ENCODE results near the gene MRPL43. TPM values are rescaled to one million over a fixed set of nuclear protein-coding genes. Genes with fewer than 3 reads are reported as not detected.

Gene MRPL43
- total RNA-seq, 1 experiment from 2014 or later, result 136 TPM

- no peak for ATAC-seq
- Histone ChIP-seq H4K20me1 (ENCODE audit: insufficient read depth) (no peaks in the 10 kb centered on the region), H3K36me3 (ENCODE audit: control insufficient read depth in 1 of 2, insufficient read depth in 2 of 2, low read length in 2 of 2) (peaks cover 14 to 23% of the 10 kb centered on the region in 2 experiments; a peak in 3 of 4 replicates), H3K9me2 (ENCODE audit: insufficient read depth) (no peaks in the 10 kb centered on the region), H3K27me3 (ENCODE audit: insufficient read depth, low read length) (no peaks in the 10 kb centered on the region), H3K27ac (ENCODE audit: low read depth, low read length) (no peak overlapping the region), H3K9ac (ENCODE audit: low read length) (no peak overlapping the region), H2AFZ (ENCODE audit: low read depth, low read length, poor library complexity, severe bottlenecking) (no peak overlapping the region), H3K4me1 (ENCODE audit: control insufficient read depth in 1 of 2, insufficient read depth in 2 of 2, low read length in 2 of 2) (peaks cover 10 to 28% of the 10 kb centered on the region in 2 experiments; a peak in 3 of 4 replicates), H3K4me2 (ENCODE audit: low read length) (no peak overlapping the region), H3K79me2 (ENCODE audit: insufficient read depth, low read length) (peaks cover 44% of the 10 kb centered on the region), H3K4me3 (replicated peaks in 1 of 2; ENCODE audit: low read depth in 1 of 2, low read length in 2 of 2) (no peak overlapping the region), H3K9me3 (ENCODE audit: control insufficient read depth in 1 of 2, insufficient read depth in 1 of 2, low read depth in 1 of 2, low read length in 2 of 2) (no peaks in the 10 kb centered on the region)
- ChIA-PET CTCF (no interaction called here), POLR2A (no interaction called here), RAD21 (ENCODE audit: low non-redundant PET in 1 of 2, low total read pairs in 2 of 2, uncharacterized antibody in 2 of 2, unreplicated experiment in 2 of 2) (no interaction called here)
- no peak for TF ChIP-seq ZNF274 (IDR thresholded peaks at IDR 0.05; ENCODE audit: low read depth, low read length)
- TF ChIP-seq FOSL1 (IDR thresholded peaks at IDR 0.05; ENCODE audit: low read depth), result no peak
- TF ChIP-seq POLR2AphosphoS5 (IDR thresholded peaks at IDR 0.05; ENCODE audit: low read depth, low read length), result peak; percentile 21; the same call in 1 of the 2 replicates
- TF ChIP-seq EZH2 (IDR thresholded peaks at IDR 0.05), result no peak
- no peak for TF ChIP-seq JUND (IDR thresholded peaks at IDR 0.05)
- TF ChIP-seq RAD21 (IDR thresholded peaks at IDR 0.05; ENCODE audit: low read depth), result no peak
- TF ChIP-seq CTCF (IDR thresholded peaks at IDR 0.05 in 2 of 3, conservative IDR thresholded peaks at IDR 0.05 in 1 of 3; ENCODE audit: borderline replicate concordance in 1 of 3, insufficient read depth in 1 of 3, low read depth in 2 of 3, low read length in 2 of 3), result no peak
- no TSS peak for BruUV-seq (replicated peaks)
- no peak for DNase-seq (ENCODE audit: low read depth, low spot score)
- intact Hi-C loops (cut with micrococcal nuclease), result no loop called here
Observed at GRCh38 chr10:100984672-100985177, 2.6 kb downstream of the MRPL43 start.

All from HCT116 (cell line).